Stimulated activated naive CD8-positive, alpha-beta T cell treated with anti-CD3 and anti-CD28 coated beads, Interleukin-15, amount 100 ng/mL, for 72 hours (primary cell): ENCODE data around the gene YY1.
"Not testable (repeated sequence)": the region's sequence is repeated elsewhere in the genome, so short reads cannot be mapped to it uniquely, and the experiment has no call there.

Source experiments
- ATAC-seq: fragments of 150-1000 bp; cut with Tn5 transposase; 2 replicates; pipeline ENCODE4 v1.10.0; 2021; ENCODE audit warnings: mild to moderate bottlenecking, moderate library complexity
- DNase-seq, 2 donors: peaks; one replicate each; pipeline ENCODE4 v3.0.0; 2021 to 2022
- H3K27ac Mint-ChIP-seq, 2 donors: one replicate each; pipeline ENCODE4 v1.8.0; 2022; ENCODE audit warnings: mild to moderate bottlenecking in 2 of 2, mixed read lengths in 2 of 2, moderate library complexity in 2 of 2
- H3K27me3 Mint-ChIP-seq: one replicate; pipeline ENCODE4 v1.8.0; 2022; ENCODE audit warnings: mixed read lengths
- H3K4me1 Mint-ChIP-seq: one replicate; pipeline ENCODE4 v1.8.0; 2022; ENCODE audit warnings: mild to moderate bottlenecking, mixed read lengths
- H3K4me3 Mint-ChIP-seq, 2 donors: one replicate each; pipeline ENCODE4 v1.8.0; 2022; ENCODE audit warnings: mild to moderate bottlenecking in 2 of 2, mixed read lengths in 2 of 2, moderate library complexity in 1 of 2
- H3K9me3 Mint-ChIP-seq, 2 donors: one replicate each; pipeline ENCODE4 v1.8.0; 2022; ENCODE audit warnings: mixed read lengths in 2 of 2

Gene YY1

GRCh38 chr14:100208136-100208535 lies 30.8 kb upstream of the YY1 start:
- peaks cover 23% of the 10 kb centered on the region for H3K4me1 Mint-ChIP-seq
- ATAC-seq, H3K4me3 Mint-ChIP-seq, H3K9me3 Mint-ChIP-seq, H3K27ac Mint-ChIP-seq, H3K27me3 Mint-ChIP-seq, DNase-seq: not testable (repeated sequence)

GRCh38 chr14:100211366-100211765 lies 27.6 kb upstream of the YY1 start:
- H3K27ac Mint-ChIP-seq, result no peak overlapping the region
- H3K4me3 Mint-ChIP-seq, result no peak overlapping the region
- H3K27me3 Mint-ChIP-seq, result no peaks in the 10 kb centered on the region
- ATAC-seq (no peak), DNase-seq (no peak)
- peaks cover 49% of the 10 kb centered on the region for H3K4me1 Mint-ChIP-seq
- peaks cover 0 to 4% of the 10 kb centered on the region in 2 donors for H3K9me3 Mint-ChIP-seq

- DNase-seq (no peak), ATAC-seq (no peak)
- Mint-ChIP-seq H3K4me3 (no peak overlapping the region), H3K27me3 (no peaks in the 10 kb centered on the region), H3K27ac (no peak overlapping the region), H3K9me3 (peaks cover 0 to 4% of the 10 kb centered on the region in 2 donors), H3K4me1 (peaks cover 50% of the 10 kb centered on the region)
Observed at GRCh38 chr14:100211893-100212292, 27.1 kb upstream of the YY1 start.

GRCh38 chr14:100212476-100213333 lies 26.2 kb upstream of the YY1 start:
- peak overlapping the region; percentile 87 to 91 for H3K4me3 Mint-ChIP-seq
- peaks cover 46% of the 10 kb centered on the region for H3K4me1 Mint-ChIP-seq
- H3K27me3 Mint-ChIP-seq, result no peaks in the 10 kb centered on the region
- ATAC-seq (no peak), DNase-seq (no peak)
- H3K9me3 Mint-ChIP-seq, result peaks cover 0 to 1% of the 10 kb centered on the region in 2 donors
- H3K27ac Mint-ChIP-seq, result peak overlapping the region; percentile 1 to 94

- Mint-ChIP-seq H3K27me3 (no peaks in the 10 kb centered on the region), H3K4me1 (peaks cover 45% of the 10 kb centered on the region), H3K27ac (peak overlapping the region; percentile 84 to 94), H3K4me3 (peak overlapping the region; percentile 87 to 91), H3K9me3 (no peaks in the 10 kb centered on the region)
- DNase-seq (no peak), ATAC-seq (no peak)
Observed at GRCh38 chr14:100213587-100213955, 25.4 kb upstream of the YY1 start.

- DNase-seq (peak; percentile 87 to 90), ATAC-seq (peak; percentile 95)
- Mint-ChIP-seq H3K4me3 (peak overlapping the region; percentile 87 to 91), H3K27ac (peak overlapping the region; percentile 93 to 94), H3K27me3 (no peaks in the 10 kb centered on the region), H3K4me1 (peaks cover 45% of the 10 kb centered on the region), H3K9me3 (no peaks in the 10 kb centered on the region)
Observed at GRCh38 chr14:100213956-100214769, 24.8 kb upstream of the YY1 start.

- peaks cover 50% of the 10 kb centered on the region for H3K4me1 Mint-ChIP-seq
- H3K27me3 Mint-ChIP-seq, result no peaks in the 10 kb centered on the region
- H3K4me3 Mint-ChIP-seq, result peak overlapping the region; percentile 87 to 91
- DNase-seq, result no peak
- H3K9me3 Mint-ChIP-seq, result no peaks in the 10 kb centered on the region
- peak; percentile 31 for ATAC-seq
- H3K27ac Mint-ChIP-seq, result peak overlapping the region; percentile 93
Observed at GRCh38 chr14:100214770-100215083, 24.2 kb upstream of the YY1 start.

- H3K27ac Mint-ChIP-seq, result no peak overlapping the region
- H3K9me3 Mint-ChIP-seq, result no peaks in the 10 kb centered on the region
- peaks cover 50% of the 10 kb centered on the region for H3K4me1 Mint-ChIP-seq
- H3K4me3 Mint-ChIP-seq, result peak overlapping the region in 1 of 2 donors; percentile 29
- ATAC-seq (no peak), DNase-seq (no peak)
- no peaks in the 10 kb centered on the region for H3K27me3 Mint-ChIP-seq
Observed at GRCh38 chr14:100215330-100215885, 23.5 kb upstream of the YY1 start.

- no peak for ATAC-seq
- Mint-ChIP-seq H3K4me1 (peaks cover 25% of the 10 kb centered on the region), H3K27me3 (no peaks in the 10 kb centered on the region), H3K27ac (no peak overlapping the region), H3K9me3 (no peaks in the 10 kb centered on the region), H3K4me3 (no peak overlapping the region)
- DNase-seq, result no peak
Observed at GRCh38 chr14:100219126-100219785, 19.7 kb upstream of the YY1 start.

- Mint-ChIP-seq H3K9me3 (no peaks in the 10 kb centered on the region), H3K4me3 (no peak overlapping the region), H3K27ac (no peak overlapping the region), H3K27me3 (no peaks in the 10 kb centered on the region), H3K4me1 (peaks cover 11% of the 10 kb centered on the region)
- peak; percentile 95 for ATAC-seq
- DNase-seq, result peak; percentile 57 to 70
Observed at GRCh38 chr14:100221533-100222223, 17.3 kb upstream of the YY1 start.

- Mint-ChIP-seq H3K9me3 (no peaks in the 10 kb centered on the region), H3K27ac (peak overlapping the region in 1 of 2 donors; percentile 89), H3K4me1 (peaks cover 11% of the 10 kb centered on the region), H3K4me3 (no peak overlapping the region), H3K27me3 (no peaks in the 10 kb centered on the region)
- ATAC-seq (no peak), DNase-seq (no peak)
Observed at GRCh38 chr14:100222224-100223093, 16.5 kb upstream of the YY1 start.

GRCh38 chr14:100223332-100224201 lies 15.4 kb upstream of the YY1 start:
- Mint-ChIP-seq H3K9me3 (no peaks in the 10 kb centered on the region), H3K27ac (peak overlapping the region; percentile 73 to 74), H3K27me3 (no peaks in the 10 kb centered on the region), H3K4me3 (no peak overlapping the region), H3K4me1 (peaks cover 11% of the 10 kb centered on the region)
- ATAC-seq (no peak), DNase-seq (no peak)

GRCh38 chr14:100224229-100224866 lies 14.6 kb upstream of the YY1 start:
- DNase-seq, result no peak
- H3K4me1 Mint-ChIP-seq, result peaks cover 9% of the 10 kb centered on the region
- H3K4me3 Mint-ChIP-seq, result no peak overlapping the region
- H3K27me3 Mint-ChIP-seq, result no peaks in the 10 kb centered on the region
- H3K9me3 Mint-ChIP-seq, result no peaks in the 10 kb centered on the region
- peak overlapping the region in 1 of 2 donors; percentile 64 for H3K27ac Mint-ChIP-seq
- ATAC-seq, result no peak
